GM12873 (cell line): Measurements from ENCODE around the gene SFXN5.

Experiments used
- CTCF ChIP-seq: IDR thresholded peaks from 2 replicates; pipeline ENCODE4 v1.5.1; 2012; ENCODE audit warnings: low read depth, mild to moderate bottlenecking, moderate library complexity, low read length, control low read depth; ENCODE audit not compliant: insufficient read depth; ENCODE audit errors: missing control alignments

The SFXN5 gene

GRCh38 chr2:73033766-73034381 is 37.6 kb downstream of the SFXN5 start:
- no peak for TF ChIP-seq CTCF

- TF ChIP-seq CTCF: no peak
Observed at GRCh38 chr2:73033142-73033765, 38.3 kb downstream of the SFXN5 start.

GRCh38 chr2:73032702-73033097 is 38.8 kb downstream of the SFXN5 start:
- no peak for TF ChIP-seq CTCF

DNA sequence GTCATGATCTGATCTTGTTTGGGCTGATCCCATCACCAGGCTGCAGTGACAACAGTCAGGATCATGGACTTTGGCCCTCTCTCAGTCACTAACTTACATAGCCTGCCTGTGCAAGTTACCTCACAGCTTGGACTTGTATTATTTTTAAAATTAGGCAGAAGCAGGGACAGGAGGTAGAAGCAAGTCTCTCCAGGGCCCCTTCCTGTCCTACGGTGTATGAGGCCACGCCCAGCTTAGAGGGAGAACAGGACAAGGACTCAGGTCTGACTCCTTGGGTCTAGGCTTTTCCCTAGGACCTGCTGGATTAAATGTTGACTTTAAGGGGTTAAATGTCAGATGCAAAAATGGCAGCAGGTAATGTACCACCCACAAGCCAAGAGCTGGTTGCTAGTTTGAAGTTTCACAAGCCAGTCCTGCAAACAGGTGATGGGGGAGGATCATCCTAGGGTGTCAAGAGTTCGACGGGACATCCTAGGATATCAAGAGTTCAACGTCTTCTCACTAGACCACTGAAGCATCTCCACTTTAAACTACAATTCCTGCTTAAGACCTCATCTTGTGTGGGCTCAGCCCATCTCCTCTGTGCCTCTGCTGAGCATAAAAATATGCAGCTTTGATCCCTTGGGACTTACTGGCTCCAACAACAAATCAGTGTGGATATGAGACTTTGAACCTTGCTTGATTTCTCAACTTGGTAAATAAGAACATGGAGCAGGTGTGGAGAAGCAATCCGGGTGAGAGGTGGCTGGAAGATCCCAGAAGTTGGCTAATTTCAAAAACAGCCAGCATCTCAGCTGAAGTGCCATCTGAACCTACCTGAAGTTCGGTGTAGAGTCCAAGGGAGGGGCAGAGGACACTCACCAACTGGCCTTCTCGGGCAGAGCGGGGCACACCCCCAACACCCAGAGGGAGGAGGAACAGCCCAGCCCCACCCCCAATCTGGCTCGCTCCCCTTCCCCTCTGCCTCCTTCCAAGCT is 39.5 kb downstream of the SFXN5 start:
- no peak for TF ChIP-seq CTCF

- TF ChIP-seq CTCF: no peak
Observed at GRCh38 chr2:73031095-73031678, 40.3 kb downstream of the SFXN5 start.

GRCh38 chr2:73028841-73029240 is 42.7 kb downstream of the SFXN5 start:
- no peak for TF ChIP-seq CTCF

GRCh38 chr2:73027340-73027739 is 44.2 kb downstream of the SFXN5 start:
- TF ChIP-seq CTCF: no peak
